Vagina (tissue), 2 donors: Measurements from ENCODE around the gene COL25A1. TPM values are rescaled to one million over a fixed set of nuclear protein-coding genes. Genes with fewer than 3 reads are reported as not detected.

ENCODE experiments used
- DNase-seq, 2 donors: peaks; one replicate each; pipeline ENCODE4 v3.0.0-alpha.2; 2017; ENCODE audit errors: extremely low spot score in 2 of 2
- H3K27ac ChIP-seq: fragments of 200-600 bp; sonication (generic); one replicate; pipeline ENCODE4 v1.5.1; 2019
- H3K27me3 ChIP-seq: fragments of 200-600 bp; sonication (generic); one replicate; pipeline ENCODE4 v1.5.1; 2019
- H3K36me3 ChIP-seq, 2 donors: fragments of 200-600 bp; sonication (generic); one replicate each; pipeline ENCODE4 v1.5.1; 2017 to 2019
- H3K4me1 ChIP-seq: fragments of 200-600 bp; sonication (generic); one replicate; pipeline ENCODE4 v1.5.1; 2019
- H3K4me3 ChIP-seq, 2 donors: fragments of 200-600 bp; sonication (generic); 1 replicate in 1 of 2; 2 replicates in 1 of 2; pipeline ENCODE4 v1.5.1; 2016 to 2019
- H3K9me3 ChIP-seq: fragments of 200-600 bp; sonication (generic); one replicate; pipeline ENCODE4 v1.5.1; 2019
- CTCF ChIP-seq, 3 experiments: fragments of 450-650 bp in 2 of 3; fragments of 200-600 bp in 1 of 3; sonication (generic) in 1 of 3; IDR thresholded peaks; one replicate each; pipeline ENCODE4 v1.5.1; 2017 to 2019; ENCODE audit warnings: antibody characterized with exemption in 3 of 3, mild to moderate bottlenecking in 2 of 3, moderate library complexity in 2 of 3
- POLR2A ChIP-seq, 2 donors: fragments of 450-650 bp; IDR thresholded peaks; one replicate each; pipeline ENCODE4 v1.6.1; 2017; ENCODE audit warnings: antibody characterized with exemption in 2 of 2, mild to moderate bottlenecking in 2 of 2, moderate library complexity in 2 of 2
- POLR2AphosphoS5 ChIP-seq, 2 donors: sonication (generic); formaldehyde crosslinking; IDR thresholded peaks; one replicate each; pipeline ENCODE4 v1.9.0; 2017; ENCODE audit warnings: antibody characterized with exemption in 2 of 2, mild to moderate bottlenecking in 2 of 2, low read depth in 1 of 2; ENCODE audit not compliant: insufficient read depth in 1 of 2
- intact Hi-C: fragments of 100-400 bp; cut with DNase I; formaldehyde crosslinking; loops from one replicate; pipeline ENCODE4 v1.15.1; 2023
- total RNA-seq: library from RNA; depleted of rRNA; stranded (reverse); fragments of >200 nt; gene quantifications from one replicate; pipeline ENCODE4 v1.2.3, GENCODE V29; 2016

Gene COL25A1
- total RNA-seq, 1 donor from 2014 or later, result 0.49 TPM

DNA sequence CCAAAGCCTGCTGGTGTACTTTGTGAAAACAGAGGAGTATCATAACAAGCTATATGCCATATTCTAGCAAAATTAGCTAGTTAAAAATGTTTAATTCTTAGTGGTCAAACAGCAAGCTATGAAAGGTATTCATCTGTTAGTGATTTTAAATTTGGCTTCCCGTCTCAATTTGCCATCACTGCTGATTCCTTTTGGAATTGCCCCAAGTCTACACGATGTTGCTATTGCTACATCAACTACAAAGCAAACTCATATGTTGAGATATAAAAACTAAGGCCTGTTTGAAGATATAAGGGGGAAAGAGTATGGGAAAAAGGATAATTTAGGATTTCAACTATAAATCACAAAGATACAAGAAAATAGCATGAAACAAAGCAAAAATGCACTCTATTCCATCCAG, 146.1 kb downstream of the COL25A1 start:
- no peaks in the 10 kb centered on the region for H3K27me3 ChIP-seq
- H3K27ac ChIP-seq, result no peak overlapping the region
- H3K4me3 ChIP-seq, result no peak overlapping the region
- no peak for DNase-seq
- no peaks in the 10 kb centered on the region for H3K4me1 ChIP-seq
- TF ChIP-seq POLR2AphosphoS5 (IDR thresholded peaks at IDR 0.05; ENCODE audit: insufficient read depth in 1 of 2, low read depth in 1 of 2) (no peak), POLR2A (IDR thresholded peaks at IDR 0.05) (no peak), CTCF (IDR thresholded peaks at IDR 0.05) (no peak)
- no peaks in the 10 kb centered on the region for H3K36me3 ChIP-seq
- no peaks in the 10 kb centered on the region for H3K9me3 ChIP-seq
- intact Hi-C loops, result no loop called here

- Histone ChIP-seq H3K27ac (no peak overlapping the region), H3K27me3 (no peaks in the 10 kb centered on the region), H3K4me3 (no peak overlapping the region), H3K36me3 (no peaks in the 10 kb centered on the region), H3K9me3 (no peaks in the 10 kb centered on the region), H3K4me1 (no peaks in the 10 kb centered on the region)
- no peak for DNase-seq
- intact Hi-C loops, result no loop called here
- TF ChIP-seq POLR2A (IDR thresholded peaks at IDR 0.05), result no peak
- TF ChIP-seq POLR2AphosphoS5 (IDR thresholded peaks at IDR 0.05; ENCODE audit: insufficient read depth in 1 of 2, low read depth in 1 of 2), result no peak
- no peak for TF ChIP-seq CTCF (IDR thresholded peaks at IDR 0.05)
Observed at GRCh38 chr4:109155682-109156283, 146.7 kb downstream of the COL25A1 start.

- no peak for TF ChIP-seq CTCF (IDR thresholded peaks at IDR 0.05)
- no peak for TF ChIP-seq POLR2A (IDR thresholded peaks at IDR 0.05)
- TF ChIP-seq POLR2AphosphoS5 (IDR thresholded peaks at IDR 0.05; ENCODE audit: insufficient read depth in 1 of 2, low read depth in 1 of 2), result no peak
- DNase-seq, result no peak
- no peak overlapping the region for H3K4me3 ChIP-seq
- no peak overlapping the region for H3K27ac ChIP-seq
- H3K4me1 ChIP-seq, result no peaks in the 10 kb centered on the region
- H3K9me3 ChIP-seq, result no peaks in the 10 kb centered on the region
- no peaks in the 10 kb centered on the region for H3K27me3 ChIP-seq
- intact Hi-C loops, result no loop called here
- H3K36me3 ChIP-seq, result no peaks in the 10 kb centered on the region
Observed at GRCh38 chr4:109155084-109155483, 147.4 kb downstream of the COL25A1 start.

- intact Hi-C loops, result no loop called here
- TF ChIP-seq CTCF (IDR thresholded peaks at IDR 0.05) (no peak), POLR2A (IDR thresholded peaks at IDR 0.05) (no peak), POLR2AphosphoS5 (IDR thresholded peaks at IDR 0.05; ENCODE audit: insufficient read depth in 1 of 2, low read depth in 1 of 2) (no peak)
- Histone ChIP-seq H3K9me3 (no peaks in the 10 kb centered on the region), H3K27me3 (no peaks in the 10 kb centered on the region), H3K4me3 (no peak overlapping the region), H3K27ac (no peak overlapping the region), H3K4me1 (no peaks in the 10 kb centered on the region), H3K36me3 (no peaks in the 10 kb centered on the region)
- no peak for DNase-seq
Observed at GRCh38 chr4:109154424-109154823, 148.0 kb downstream of the COL25A1 start.

DNA sequence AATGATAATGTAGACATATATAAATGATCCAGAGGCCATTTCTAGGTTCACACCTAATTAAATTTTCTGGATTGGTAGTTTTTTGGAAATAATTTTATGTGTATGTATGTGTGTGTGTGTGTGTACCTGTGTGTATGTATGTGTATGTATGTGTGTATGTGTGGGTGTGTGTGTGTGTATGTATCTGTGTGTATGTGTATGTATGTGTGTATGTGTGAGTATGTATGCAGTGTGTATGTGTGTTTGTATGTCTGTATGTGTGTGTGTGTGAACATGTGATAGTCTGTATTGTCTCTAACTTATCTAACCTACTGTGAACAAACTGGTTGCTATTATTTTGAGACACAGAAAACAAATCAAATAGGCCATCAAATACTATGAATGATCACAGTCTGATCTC, 152.6 kb downstream of the COL25A1 start:
- no peak overlapping the region for H3K27ac ChIP-seq
- no peaks in the 10 kb centered on the region for H3K4me1 ChIP-seq
- no peaks in the 10 kb centered on the region for H3K27me3 ChIP-seq
- TF ChIP-seq POLR2AphosphoS5 (IDR thresholded peaks at IDR 0.05; ENCODE audit: insufficient read depth in 1 of 2, low read depth in 1 of 2), result no peak
- TF ChIP-seq POLR2A (IDR thresholded peaks at IDR 0.05), result no peak
- TF ChIP-seq CTCF (IDR thresholded peaks at IDR 0.05), result no peak
- DNase-seq, result no peak
- no peaks in the 10 kb centered on the region for H3K36me3 ChIP-seq
- no peak overlapping the region for H3K4me3 ChIP-seq
- intact Hi-C loops, result no loop called here
- H3K9me3 ChIP-seq, result no peaks in the 10 kb centered on the region
